B cell (primary cell): ENCODE measurements around the gene DSG3. TPM values are rescaled to one million over a fixed set of nuclear protein-coding genes. Genes with fewer than 3 reads are reported as not detected.

Source experiments
- ATAC-seq: fragments of 200-7000 bp; cut with Tn5 transposase; one replicate; pipeline ENCODE4 v1.10.0; 2021; ENCODE audit warnings: low read depth, mild to moderate bottlenecking, moderate number of reproducible peaks, moderate library complexity
- CTCF ChIA-PET: fragments of 350-600 bp; sonication (Branson Sonifier 250); formaldehyde crosslinking; loops from one replicate; lab custom pipeline; 2021; ENCODE audit warnings: antibody characterized with exemption, inconsistent platforms; lab: Charles Lee
- POLR2A ChIA-PET: fragments of 350-600 bp; sonication (Branson Sonifier 250); formaldehyde crosslinking; loops from one replicate; lab custom pipeline; 2021; ENCODE audit warnings: antibody characterized with exemption; lab: Charles Lee
- DNase-seq: peaks from one replicate; pipeline ENCODE4 v3.0.0; 2013
- H2AFZ ChIP-seq: 2 replicates; pipeline ENCODE4 v1.6.1; 2012; ENCODE audit warnings: mild to moderate bottlenecking, low read depth, low read length; ENCODE audit not compliant: insufficient read depth, poor library complexity, severe bottlenecking
- H3K27ac ChIP-seq, 2 donors: 1 replicate in 1 of 2; 2 replicates in 1 of 2; pipeline ENCODE4 v1.5.1; 2012 to 2013; ENCODE audit warnings: low read length in 2 of 2, mild to moderate bottlenecking in 2 of 2, moderate library complexity in 1 of 2
- H3K27me3 ChIP-seq, 4 experiments: fragments of 200-600 bp in 1 of 4; sonication (generic) in 1 of 4; replicated peaks in 1 of 4; 1 replicate in 2 of 4; 2 replicates in 2 of 4; pipeline versions ENCODE4 v1.6.1 to v1.7.0; 2013 to 2016; ENCODE audit warnings: low read length in 3 of 4, mild to moderate bottlenecking in 2 of 4, mixed read lengths in 1 of 4, moderate library complexity in 1 of 4; ENCODE audit not compliant: insufficient read depth in 4 of 4, control insufficient read depth in 3 of 4; ENCODE audit errors: control extremely low read depth in 1 of 4
- H3K36me3 ChIP-seq, 2 experiments: replicated peaks in 1 of 2; 1 replicate in 1 of 2; 2 replicates in 1 of 2; pipeline versions ENCODE4 v1.6.1 to v1.7.1; 2013; ENCODE audit warnings: low read length in 1 of 2; ENCODE audit not compliant: insufficient read depth in 2 of 2, control insufficient read depth in 1 of 2; ENCODE audit errors: control extremely low read depth in 1 of 2, extremely low read depth in 1 of 2
- H3K4me1 ChIP-seq, 2 donors: fragments of 200-600 bp in 1 of 2; sonication (generic) in 1 of 2; 1 replicate in 1 of 2; 2 replicates in 1 of 2; pipeline versions ENCODE4 v1.5.1 to v1.6.1; 2013 to 2017; ENCODE audit warnings: low read length in 2 of 2; ENCODE audit not compliant: control insufficient read depth in 2 of 2, insufficient read depth in 2 of 2
- H3K4me2 ChIP-seq: replicated peaks from 2 replicates; pipeline ENCODE3; 2012; ENCODE audit warnings: mild to moderate bottlenecking, low read depth, low read length; ENCODE audit not compliant: poor library complexity, severe bottlenecking
- H3K4me3 ChIP-seq, 5 experiments: fragments of 200-600 bp in 1 of 5; sonication (generic) in 1 of 5; 1 replicate in 3 of 5; 2 replicates in 2 of 5; pipeline versions ENCODE4 v1.5.1 to v1.7.0; 2011 to 2016; ENCODE audit warnings: low read length in 4 of 5, mild to moderate bottlenecking in 4 of 5, low read depth in 2 of 5, control low read depth in 1 of 5, moderate library complexity in 1 of 5; ENCODE audit not compliant: insufficient read depth in 1 of 5; ENCODE audit errors: control extremely low read depth in 1 of 5, extremely low read depth in 1 of 5
- H3K79me2 ChIP-seq: fragments of 200-600 bp; sonication (generic); one replicate; pipeline ENCODE4 v1.6.0; 2016; ENCODE audit warnings: low read length; ENCODE audit not compliant: control insufficient read depth, insufficient read depth
- H3K9ac ChIP-seq: fragments of 200-600 bp; sonication (generic); 2 replicates; pipeline ENCODE4 v1.6.1; 2017; ENCODE audit warnings: mild to moderate bottlenecking, low read length, moderate library complexity
- H3K9me3 ChIP-seq, 3 donors: one replicate each; pipeline versions ENCODE4 v1.6.1 to v1.7.1; 2013; ENCODE audit warnings: low read length in 2 of 3; ENCODE audit not compliant: control insufficient read depth in 2 of 3, insufficient read depth in 1 of 3; ENCODE audit errors: control extremely low read depth in 1 of 3
- H4K20me1 ChIP-seq: 2 replicates; pipeline ENCODE4 v1.6.0; 2012; ENCODE audit warnings: mild to moderate bottlenecking, low read length; ENCODE audit not compliant: insufficient read depth, control insufficient read depth, poor library complexity, severe bottlenecking
- H3K27ac Mint-ChIP-seq: one replicate; pipeline ENCODE4 v1.8.0; 2021; ENCODE audit warnings: mixed read lengths
- H3K27me3 Mint-ChIP-seq: one replicate; pipeline ENCODE4 v1.8.0; 2021; ENCODE audit warnings: mixed read lengths
- H3K4me1 Mint-ChIP-seq: one replicate; pipeline ENCODE4 v1.8.0; 2021; ENCODE audit warnings: mixed read lengths
- H3K4me3 Mint-ChIP-seq: one replicate; pipeline ENCODE4 v1.8.0; 2021; ENCODE audit warnings: mixed read lengths
- H3K9me3 Mint-ChIP-seq: one replicate; pipeline ENCODE4 v1.8.0; 2022; ENCODE audit warnings: mixed read lengths; ENCODE audit not compliant: insufficient read depth
- CTCF ChIP-seq: fragments of 200-600 bp; IDR thresholded peaks from one replicate; pipeline ENCODE4 v1.8.0; 2022; ENCODE audit warnings: antibody characterized with exemption, mild to moderate bottlenecking
- EZH2 ChIP-seq: IDR thresholded peaks from 2 replicates; pipeline ENCODE4 v1.6.1; 2012; ENCODE audit warnings: borderline replicate concordance, low read depth, mild to moderate bottlenecking, moderate library complexity, low read length; ENCODE audit not compliant: insufficient read depth, poor library complexity, severe bottlenecking
- WGBS: methylation state at CpG from one replicate; pipeline ENCODE4 v1.1.5; 2013; ENCODE audit warnings: missing lambda C conversion rate; ENCODE audit not compliant: insufficient coverage; 5-methylcytosine and 5-hydroxymethylcytosine counted together
- intact Hi-C: fragments of 100-400 bp; cut with micrococcal nuclease; formaldehyde crosslinking; loops from one replicate; pipeline ENCODE4 v1.10.0; 2022
- polyA plus RNA-seq: library from polyadenylated mRNA; depleted of rRNA; stranded (reverse); fragments of >200 nt; gene quantifications from 2 replicates; pipeline ENCODE4 v1.2.3, GENCODE V29; 2012
- total RNA-seq, 2 donors: library from RNA; stranded (reverse); fragments of 120-200 nt in 1 of 2; gene quantifications; 1 replicate in 1 of 2; 2 replicates in 1 of 2; pipeline versions ENCODE4 v1.2.3 to v1.2.4, GENCODE V29; 2013 to 2022

The DSG3 gene
- total and polyA plus RNA-seq, 2 donors (not counting 1 experiment from before 2014, with no cell fraction given) = not detected

- H3K4me3 ChIP-seq = no peak overlapping the region
- H3K9me3 Mint-ChIP-seq = no peaks in the 10 kb centered on the region
- no peaks in the 10 kb centered on the region for H3K4me1 Mint-ChIP-seq
- ChIA-PET POLR2A (no interaction called here), CTCF (no interaction called here)
- no peak overlapping the region for H3K27ac ChIP-seq
- peaks cover 0 to 2% (median 0%) of the 10 kb centered on the region in 3 donors for H3K9me3 ChIP-seq
- H3K36me3 ChIP-seq = no peaks in the 10 kb centered on the region
- H3K4me3 Mint-ChIP-seq = no peak overlapping the region
- H3K27me3 ChIP-seq = no peaks in the 10 kb centered on the region
- no peaks in the 10 kb centered on the region for H3K4me1 ChIP-seq
- H3K79me2 ChIP-seq = no peaks in the 10 kb centered on the region
- H4K20me1 ChIP-seq = no peaks in the 10 kb centered on the region
- no peak for TF ChIP-seq EZH2
- TF ChIP-seq CTCF = no peak
- intact Hi-C loops = no loop called here
- H3K9ac ChIP-seq = no peak overlapping the region
- no peak for DNase-seq
- no peak overlapping the region for H2AFZ ChIP-seq
- no peaks in the 10 kb centered on the region for H3K27me3 Mint-ChIP-seq
- ATAC-seq = no peak
- H3K4me2 ChIP-seq = no peak overlapping the region
- no peak overlapping the region for H3K27ac Mint-ChIP-seq
Measured at GRCh38 chr18:31450409-31450808, 2.9 kb downstream of the DSG3 start.

DNA sequence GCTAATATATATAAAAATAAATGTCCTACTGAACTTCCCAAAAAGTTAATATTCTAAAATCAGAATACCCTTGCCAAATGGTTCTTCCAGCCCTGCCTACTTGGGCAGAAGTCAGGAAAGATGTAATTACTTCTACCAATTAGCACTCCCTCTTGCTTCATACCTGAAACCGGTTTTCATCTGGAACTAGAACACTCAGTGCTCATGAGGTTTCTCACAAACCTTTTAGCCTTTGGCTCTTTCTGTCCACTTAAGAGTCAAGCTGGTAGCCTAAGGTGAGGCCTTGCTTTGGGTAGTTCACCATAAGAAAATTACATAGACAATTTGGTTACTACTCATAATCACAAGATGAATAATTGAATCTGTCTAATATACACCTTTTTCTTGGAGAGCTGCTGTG lies 4.1 kb downstream of the DSG3 start:
- CTCF ChIA-PET = no interaction called here
- no peaks in the 10 kb centered on the region for H3K79me2 ChIP-seq
- 100% methylated on average over 1 of the region's 1 CpG for WGBS

More for the DNA sequence above, 4.1 kb downstream of the DSG3 start:
- Histone ChIP-seq H3K4me2 (no peak overlapping the region), H3K9ac (no peak overlapping the region), H2AFZ (no peak overlapping the region), H4K20me1 (no peaks in the 10 kb centered on the region), H3K4me1 (no peaks in the 10 kb centered on the region), H3K27me3 (no peaks in the 10 kb centered on the region), H3K4me3 (no peak overlapping the region), H3K9me3 (no peaks in the 10 kb centered on the region), H3K36me3 (no peaks in the 10 kb centered on the region), H3K27ac (no peak overlapping the region)
- DNase-seq (no peak), ATAC-seq (no peak)
- TF ChIP-seq EZH2 = no peak
- no peak for TF ChIP-seq CTCF
- POLR2A ChIA-PET = no interaction called here
- H3K27me3 Mint-ChIP-seq = no peaks in the 10 kb centered on the region
- no peak overlapping the region for H3K27ac Mint-ChIP-seq
- H3K4me1 Mint-ChIP-seq = no peaks in the 10 kb centered on the region
- H3K9me3 Mint-ChIP-seq = no peaks in the 10 kb centered on the region
- H3K4me3 Mint-ChIP-seq = no peak overlapping the region
- intact Hi-C loops = no loop called here
